Measurements from ENCODE around the gene EXOC4. TPM values are rescaled to one million over a fixed set of nuclear protein-coding genes. Genes with fewer than 3 reads are reported as not detected.
A peak's percentile ranks its signal among the peaks of the same experiment; 100 is the strongest.

The EXOC4 gene
- total and polyA plus RNA-seq, 2 donors (not counting 1 experiment from before 2014, with no cell fraction given) = 79.6 to 158 TPM

GRCh38 chr7:133815611-133816210, 562.8 kb downstream of the EXOC4 start:
- Histone ChIP-seq H3K9ac (ENCODE audit: insufficient read depth, low read length) (no peak overlapping the region), H3K4me3 (replicated peaks in 1 of 4; ENCODE audit: control extremely low read depth in 1 of 4, insufficient read depth in 1 of 4, low read depth in 3 of 4, low read length in 4 of 4) (no peak overlapping the region), H3K4me2 (ENCODE audit: extremely low read depth, insufficient read depth, low read length) (no peak overlapping the region), H3K4me1 (ENCODE audit: control insufficient read depth, extremely low read depth, insufficient read depth, low read length) (no peaks in the 10 kb centered on the region), H3K27ac (ENCODE audit: insufficient read depth, low read length) (no peak overlapping the region), H4K20me1 (ENCODE audit: control insufficient read depth, extremely low read depth, insufficient read depth, low read length) (no peaks in the 10 kb centered on the region), H2AFZ (ENCODE audit: low read length) (no peak overlapping the region), H3K79me2 (ENCODE audit: control insufficient read depth, insufficient read depth, low read length) (no peaks in the 10 kb centered on the region), H3K9me3 (ENCODE audit: control insufficient read depth, insufficient read depth, low read depth, low read length) (no peaks in the 10 kb centered on the region), H3K27me3 (ENCODE audit: control insufficient read depth, insufficient read depth, low read length) (no peaks in the 10 kb centered on the region), H3K36me3 (ENCODE audit: control insufficient read depth, insufficient read depth, low read length) (no peaks in the 10 kb centered on the region)
- no peak for TF ChIP-seq EZH2 (IDR thresholded peaks at IDR 0.05; ENCODE audit: low read length, missing control alignments)
- TF ChIP-seq CTCF (conservative IDR thresholded peaks at IDR 0.05 in 1 of 2, IDR thresholded peaks at IDR 0.05 in 1 of 2; ENCODE audit: low read depth in 1 of 2, low read length in 2 of 2) = no peak
- peak; percentile 12 to 64 for DNase-seq (ENCODE audit: low read depth in 2 of 2)

- H2AFZ ChIP-seq (ENCODE audit: low read length) = no peak overlapping the region
- no peak overlapping the region for H3K27ac ChIP-seq (ENCODE audit: insufficient read depth, low read length)
- no peaks in the 10 kb centered on the region for H4K20me1 ChIP-seq (ENCODE audit: control insufficient read depth, extremely low read depth, insufficient read depth, low read length)
- no peaks in the 10 kb centered on the region for H3K27me3 ChIP-seq (ENCODE audit: control insufficient read depth, insufficient read depth, low read length)
- no peak overlapping the region for H3K4me2 ChIP-seq (ENCODE audit: extremely low read depth, insufficient read depth, low read length)
- H3K9me3 ChIP-seq (ENCODE audit: control insufficient read depth, insufficient read depth, low read depth, low read length) = no peaks in the 10 kb centered on the region
- TF ChIP-seq EZH2 (IDR thresholded peaks at IDR 0.05; ENCODE audit: low read length, missing control alignments) = no peak
- no peak for TF ChIP-seq CTCF (conservative IDR thresholded peaks at IDR 0.05 in 1 of 2, IDR thresholded peaks at IDR 0.05 in 1 of 2; ENCODE audit: low read depth in 1 of 2, low read length in 2 of 2)
- H3K4me1 ChIP-seq (ENCODE audit: control insufficient read depth, extremely low read depth, insufficient read depth, low read length) = no peaks in the 10 kb centered on the region
- DNase-seq (ENCODE audit: low read depth in 2 of 2) = no peak
- no peaks in the 10 kb centered on the region for H3K79me2 ChIP-seq (ENCODE audit: control insufficient read depth, insufficient read depth, low read length)
- H3K4me3 ChIP-seq (replicated peaks in 1 of 4; ENCODE audit: control extremely low read depth in 1 of 4, insufficient read depth in 1 of 4, low read depth in 3 of 4, low read length in 4 of 4) = no peak overlapping the region
- no peaks in the 10 kb centered on the region for H3K36me3 ChIP-seq (ENCODE audit: control insufficient read depth, insufficient read depth, low read length)
- H3K9ac ChIP-seq (ENCODE audit: insufficient read depth, low read length) = no peak overlapping the region
Measured at GRCh38 chr7:133819695-133820094, 566.8 kb downstream of the EXOC4 start.

DNA sequence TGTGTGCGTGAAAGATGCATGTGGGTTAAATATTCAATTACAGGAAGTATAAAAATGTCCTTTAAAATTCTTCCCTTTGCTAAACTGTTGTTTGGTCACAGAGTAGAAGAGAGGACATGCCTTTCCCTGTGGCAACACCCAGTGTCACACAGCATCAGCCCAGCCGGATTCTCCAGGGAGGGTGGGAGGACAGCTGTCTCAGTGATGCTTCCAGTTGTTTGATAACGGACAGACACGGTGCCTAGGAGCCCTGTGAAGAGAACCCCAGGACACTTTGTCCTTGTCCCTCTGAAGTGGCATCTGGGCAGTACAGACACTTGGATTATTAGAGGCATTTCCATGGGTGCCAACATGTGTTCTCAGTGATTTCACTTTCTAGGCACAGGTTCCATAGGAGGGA, 567.7 kb downstream of the EXOC4 start:
- Histone ChIP-seq H4K20me1 (ENCODE audit: control insufficient read depth, extremely low read depth, insufficient read depth, low read length) (no peaks in the 10 kb centered on the region), H3K9ac (ENCODE audit: insufficient read depth, low read length) (no peak overlapping the region), H3K36me3 (ENCODE audit: control insufficient read depth, insufficient read depth, low read length) (no peaks in the 10 kb centered on the region), H3K79me2 (ENCODE audit: control insufficient read depth, insufficient read depth, low read length) (no peaks in the 10 kb centered on the region), H3K27ac (ENCODE audit: insufficient read depth, low read length) (no peak overlapping the region), H3K4me3 (replicated peaks in 1 of 4; ENCODE audit: control extremely low read depth in 1 of 4, insufficient read depth in 1 of 4, low read depth in 3 of 4, low read length in 4 of 4) (no peak overlapping the region), H3K9me3 (ENCODE audit: control insufficient read depth, insufficient read depth, low read depth, low read length) (no peaks in the 10 kb centered on the region), H3K27me3 (ENCODE audit: control insufficient read depth, insufficient read depth, low read length) (no peaks in the 10 kb centered on the region), H3K4me2 (ENCODE audit: extremely low read depth, insufficient read depth, low read length) (no peak overlapping the region), H2AFZ (ENCODE audit: low read length) (no peak overlapping the region), H3K4me1 (ENCODE audit: control insufficient read depth, extremely low read depth, insufficient read depth, low read length) (no peaks in the 10 kb centered on the region)
- TF ChIP-seq EZH2 (IDR thresholded peaks at IDR 0.05; ENCODE audit: low read length, missing control alignments) = no peak
- TF ChIP-seq CTCF (conservative IDR thresholded peaks at IDR 0.05 in 1 of 2, IDR thresholded peaks at IDR 0.05 in 1 of 2; ENCODE audit: low read depth in 1 of 2, low read length in 2 of 2) = no peak
- DNase-seq (ENCODE audit: low read depth in 2 of 2) = no peak

Data from fibroblast of lung (primary cell).